Lower leg skin (tissue), 3 donors: ENCODE data around the gene SRL.

Source experiments
- POLR2A ChIP-seq, 2 donors: fragments of 450-650 bp; IDR thresholded peaks; one replicate each; pipeline ENCODE4 v1.6.1; 2016 to 2017; ENCODE audit warnings: antibody characterized with exemption in 2 of 2, mild to moderate bottlenecking in 1 of 2, moderate library complexity in 1 of 2
- TF ChIP-seq, protein P1 (sequence below), 3 donors: fragments of 450-650 bp; IDR thresholded peaks; one replicate each; pipeline ENCODE4 v1.5.1; 2016; ENCODE audit warnings: antibody characterized with exemption in 3 of 3, mild to moderate bottlenecking in 3 of 3, moderate library complexity in 2 of 3

DNA sequence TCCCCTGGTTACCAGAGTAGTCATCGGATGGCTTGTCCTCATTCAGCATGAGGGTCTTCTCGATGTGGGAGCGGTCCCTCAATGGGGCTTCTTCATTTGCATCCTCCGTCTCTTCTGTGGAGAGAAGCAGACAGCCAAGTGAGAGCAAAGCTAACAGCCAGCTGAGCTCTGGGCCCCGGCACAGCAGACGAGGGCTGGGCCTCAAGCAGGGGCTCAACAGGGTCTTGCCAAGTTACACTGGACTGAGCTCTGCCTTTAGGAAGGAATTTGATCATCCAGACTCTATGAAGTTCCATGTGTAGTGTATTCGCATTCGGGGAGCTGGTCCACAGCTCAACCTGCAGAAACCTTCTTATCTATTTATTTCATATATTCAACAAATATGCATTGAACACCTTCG, 37.4 kb downstream of the SRL start:
- TF ChIP-seq, protein P1, sequence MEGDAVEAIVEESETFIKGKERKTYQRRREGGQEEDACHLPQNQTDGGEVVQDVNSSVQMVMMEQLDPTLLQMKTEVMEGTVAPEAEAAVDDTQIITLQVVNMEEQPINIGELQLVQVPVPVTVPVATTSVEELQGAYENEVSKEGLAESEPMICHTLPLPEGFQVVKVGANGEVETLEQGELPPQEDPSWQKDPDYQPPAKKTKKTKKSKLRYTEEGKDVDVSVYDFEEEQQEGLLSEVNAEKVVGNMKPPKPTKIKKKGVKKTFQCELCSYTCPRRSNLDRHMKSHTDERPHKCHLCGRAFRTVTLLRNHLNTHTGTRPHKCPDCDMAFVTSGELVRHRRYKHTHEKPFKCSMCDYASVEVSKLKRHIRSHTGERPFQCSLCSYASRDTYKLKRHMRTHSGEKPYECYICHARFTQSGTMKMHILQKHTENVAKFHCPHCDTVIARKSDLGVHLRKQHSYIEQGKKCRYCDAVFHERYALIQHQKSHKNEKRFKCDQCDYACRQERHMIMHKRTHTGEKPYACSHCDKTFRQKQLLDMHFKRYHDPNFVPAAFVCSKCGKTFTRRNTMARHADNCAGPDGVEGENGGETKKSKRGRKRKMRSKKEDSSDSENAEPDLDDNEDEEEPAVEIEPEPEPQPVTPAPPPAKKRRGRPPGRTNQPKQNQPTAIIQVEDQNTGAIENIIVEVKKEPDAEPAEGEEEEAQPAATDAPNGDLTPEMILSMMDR (IDR thresholded peaks at IDR 0.05), result no peak
- no peak for TF ChIP-seq POLR2A (IDR thresholded peaks at IDR 0.05)
